Tibial artery (tissue), 4 donors: ENCODE data around the gene PLPP1.

Experiments
- DNase-seq, 2 donors: peaks; one replicate each; pipeline ENCODE4 v3.0.0-alpha.2; 2019
- H3K27ac ChIP-seq, 2 donors: fragments of 200-600 bp; sonication (generic) in 1 of 2; 1 replicate in 1 of 2; 2 replicates in 1 of 2; pipeline ENCODE4 v1.5.1; 2018 to 2019; ENCODE audit warnings: mild to moderate bottlenecking in 1 of 2
- H3K27me3 ChIP-seq, 2 donors: fragments of 200-600 bp; sonication (generic) in 1 of 2; one replicate each; pipeline versions ENCODE4 v1.5.1 to v1.6.0; 2016 to 2019
- H3K36me3 ChIP-seq, 3 donors: fragments of 200-600 bp; sonication (generic) in 2 of 3; one replicate each; pipeline ENCODE4 v1.5.1; 2016 to 2019; ENCODE audit warnings: mild to moderate bottlenecking in 2 of 3
- H3K4me1 ChIP-seq, 4 donors: fragments of 200-600 bp; sonication (generic) in 2 of 4; 1 replicate in 3 of 4; 2 replicates in 1 of 4; pipeline ENCODE4 v1.5.1; 2016 to 2019
- H3K4me3 ChIP-seq, 2 donors: fragments of 200-600 bp; sonication (generic) in 1 of 2; 1 replicate in 1 of 2; 2 replicates in 1 of 2; pipeline ENCODE4 v1.5.1; 2018 to 2019; ENCODE audit warnings: mild to moderate bottlenecking in 2 of 2
- H3K9me3 ChIP-seq, 3 donors: fragments of 200-600 bp; sonication (generic) in 1 of 3; one replicate each; pipeline ENCODE4 v1.5.1; 2016 to 2019
- CTCF ChIP-seq, 2 experiments: fragments of 200-600 bp in 1 of 2; fragments of 450-650 bp in 1 of 2; IDR thresholded peaks; one replicate each; pipeline ENCODE4 v1.5.1; 2017 to 2019; ENCODE audit warnings: antibody characterized with exemption in 2 of 2, mild to moderate bottlenecking in 1 of 2, moderate library complexity in 1 of 2
- intact Hi-C: fragments of 100-400 bp; cut with DNase I; formaldehyde crosslinking; loops from one replicate; pipeline ENCODE4 v1.15.0; 2023; ENCODE audit warnings: low total_unique reads

The PLPP1 gene

GRCh38 chr5:55418994-55419968, 115.5 kb downstream of the PLPP1 start:
- Histone ChIP-seq H3K27ac (peak overlapping the region; percentile 15 to 38), H3K9me3 (no peaks in the 10 kb centered on the region), H3K4me1 (peaks cover 0 to 57% (median 15%) of the 10 kb centered on the region in 4 donors), H3K4me3 (no peak overlapping the region), H3K36me3 (peaks cover 29 to 38% (median 32%) of the 10 kb centered on the region in 3 donors), H3K27me3 (no peaks in the 10 kb centered on the region)
- intact Hi-C loops = no loop called here
- no peak for DNase-seq
- no peak for TF ChIP-seq CTCF (IDR thresholded peaks at IDR 0.05)

GRCh38 chr5:55416306-55416705, 118.5 kb downstream of the PLPP1 start:
- intact Hi-C loops = no loop called here
- no peak for TF ChIP-seq CTCF (IDR thresholded peaks at IDR 0.05)
- H3K36me3 ChIP-seq = peaks cover 2 to 15% (median 14%) of the 10 kb centered on the region in 3 donors
- H3K27me3 ChIP-seq = no peaks in the 10 kb centered on the region
- no peaks in the 10 kb centered on the region for H3K9me3 ChIP-seq
- DNase-seq = no peak
- H3K4me3 ChIP-seq = no peak overlapping the region
- peaks cover 0 to 47% (median 13%) of the 10 kb centered on the region in 4 donors for H3K4me1 ChIP-seq
- H3K27ac ChIP-seq = no peak overlapping the region

- Histone ChIP-seq H3K27ac (no peak overlapping the region), H3K4me1 (peaks cover 0 to 35% (median 12%) of the 10 kb centered on the region in 4 donors), H3K4me3 (no peak overlapping the region), H3K9me3 (no peaks in the 10 kb centered on the region), H3K27me3 (no peaks in the 10 kb centered on the region), H3K36me3 (peaks cover 0 to 20% (median 15%) of the 10 kb centered on the region in 3 donors)
- intact Hi-C loops = no loop called here
- no peak for DNase-seq
- no peak for TF ChIP-seq CTCF (IDR thresholded peaks at IDR 0.05)
These were observed 119.7 kb downstream of the PLPP1 start for GRCh38 chr5:55415071-55415470.

- Histone ChIP-seq H3K27ac (no peak overlapping the region), H3K36me3 (peaks cover 5 to 20% (median 20%) of the 10 kb centered on the region in 3 donors), H3K4me1 (peaks cover 0 to 20% (median 3%) of the 10 kb centered on the region in 4 donors), H3K27me3 (no peaks in the 10 kb centered on the region), H3K9me3 (no peaks in the 10 kb centered on the region), H3K4me3 (no peak overlapping the region)
- TF ChIP-seq CTCF (IDR thresholded peaks at IDR 0.05) = no peak
- no peak for DNase-seq
- intact Hi-C loops = no loop called here
These were observed 121.1 kb downstream of the PLPP1 start for GRCh38 chr5:55413644-55414043.

GRCh38 chr5:55411876-55412275, 122.9 kb downstream of the PLPP1 start:
- TF ChIP-seq CTCF (IDR thresholded peaks at IDR 0.05) = no peak
- Histone ChIP-seq H3K9me3 (no peaks in the 10 kb centered on the region), H3K4me3 (no peak overlapping the region), H3K27me3 (no peaks in the 10 kb centered on the region), H3K4me1 (peaks cover 0 to 25% (median 0%) of the 10 kb centered on the region in 4 donors), H3K36me3 (peaks cover 5 to 25% (median 20%) of the 10 kb centered on the region in 3 donors), H3K27ac (no peak overlapping the region)
- no peak for DNase-seq
- intact Hi-C loops = no loop called here
